Keratinocyte (primary cell): Measurements from ENCODE around the gene RARS2. TPM values are rescaled to one million over a fixed set of nuclear protein-coding genes. Genes with fewer than 3 reads are reported as not detected.
"Not testable (repeated sequence)": the region's sequence is repeated elsewhere in the genome, so short reads cannot be mapped to it uniquely, and the experiment has no call there.

Experiments used
- DNase-seq: peaks from one replicate; pipeline ENCODE4 v3.0.0-alpha.2; 2011; ENCODE audit warnings: low read depth, missing footprints, low spot score
- FAIRE-seq: peaks from 2 replicates; lab custom pipeline; 2011; peaks lifted over from hg19 to GRCh38; lab: Jason Lieb, UNC
- H2AFZ ChIP-seq: 2 replicates; pipeline ENCODE4 v1.6.0; 2012; ENCODE audit warnings: low read length, control low read depth, inconsistent platforms; ENCODE audit not compliant: control insufficient read depth
- H3K27ac ChIP-seq: 2 replicates; pipeline ENCODE4 v1.5.1; 2011; ENCODE audit warnings: low read length; ENCODE audit not compliant: control insufficient read depth, insufficient read depth
- H3K27me3 ChIP-seq: 3 replicates; pipeline ENCODE4 v1.6.0; 2011; ENCODE audit warnings: low read length; ENCODE audit not compliant: control insufficient read depth, insufficient read depth; ENCODE audit errors: extremely low read depth
- H3K36me3 ChIP-seq, 2 experiments: 2 replicates in 1 of 2; 3 replicates in 1 of 2; pipeline ENCODE4 v1.5.1; 2011; ENCODE audit warnings: low read length in 2 of 2, mild to moderate bottlenecking in 1 of 2; ENCODE audit not compliant: control insufficient read depth in 2 of 2, insufficient read depth in 2 of 2; ENCODE audit errors: extremely low read depth in 1 of 2
- H3K4me1 ChIP-seq: 3 replicates; pipeline ENCODE4 v1.5.1; 2011; ENCODE audit warnings: low read length; ENCODE audit not compliant: control insufficient read depth, insufficient read depth; ENCODE audit errors: extremely low read depth
- H3K4me2 ChIP-seq: 3 replicates; pipeline ENCODE4 v1.6.0; 2011; ENCODE audit warnings: low read depth, low read length; ENCODE audit not compliant: control insufficient read depth, insufficient read depth; ENCODE audit errors: extremely low read depth
- H3K4me3 ChIP-seq, 3 experiments: fragments of 200-600 bp in 1 of 3; sonication (generic) in 1 of 3; 2 replicates in 2 of 3; 3 replicates in 1 of 3; pipeline ENCODE4 v1.5.1; 2011 to 2016; ENCODE audit warnings: low read length in 3 of 3, mild to moderate bottlenecking in 3 of 3, control low read depth in 2 of 3, inconsistent platforms in 1 of 3, low read depth in 1 of 3, mixed read lengths in 1 of 3, mixed run types in 1 of 3, moderate library complexity in 1 of 3; ENCODE audit not compliant: control insufficient read depth in 2 of 3, insufficient read depth in 2 of 3; ENCODE audit errors: extremely low read depth in 1 of 3
- H3K79me2 ChIP-seq: 2 replicates; pipeline ENCODE4 v1.6.0; 2012; ENCODE audit warnings: low read length; ENCODE audit not compliant: control insufficient read depth, insufficient read depth
- H3K9ac ChIP-seq: 3 replicates; pipeline ENCODE4 v1.6.0; 2011; ENCODE audit warnings: low read length; ENCODE audit not compliant: control insufficient read depth, insufficient read depth; ENCODE audit errors: extremely low read depth
- H3K9me1 ChIP-seq: 3 replicates; pipeline ENCODE4 v1.6.0; 2011; ENCODE audit warnings: low read length; ENCODE audit not compliant: control insufficient read depth, insufficient read depth; ENCODE audit errors: extremely low read depth
- H3K9me3 ChIP-seq: 2 replicates; pipeline ENCODE4 v1.5.1; 2012; ENCODE audit warnings: low read depth, low read length; ENCODE audit not compliant: control insufficient read depth
- H4K20me1 ChIP-seq: 3 replicates; pipeline ENCODE4 v1.6.0; 2011; ENCODE audit warnings: low read length; ENCODE audit not compliant: control insufficient read depth, insufficient read depth; ENCODE audit errors: extremely low read depth
- CTCF ChIP-seq, 3 experiments: IDR thresholded peaks in 1 of 3; conservative IDR thresholded peaks in 1 of 3; optimal IDR thresholded peaks in 1 of 3; 2 replicates in 2 of 3; 3 replicates in 1 of 3; pipeline versions ENCODE3 to v1.5.1; 2011; ENCODE audit warnings: low read length in 3 of 3, mild to moderate bottlenecking in 3 of 3, moderate library complexity in 2 of 3, control low read depth in 1 of 3, inconsistent platforms in 1 of 3; ENCODE audit not compliant: insufficient read depth in 2 of 3; ENCODE audit errors: extremely low read depth in 1 of 3
- EZH2 ChIP-seq: IDR thresholded peaks from one replicate; pipeline ENCODE4 v1.6.1; 2012; ENCODE audit warnings: inconsistent platforms, mild to moderate bottlenecking, low read length, moderate library complexity
- dilution Hi-C: fragments of 300-500 bp; cut with MboI; formaldehyde crosslinking; loops from one replicate; pipeline ENCODE4 v1.7.0; 2020; ENCODE audit warnings: low sequenced_read_pairs; ENCODE audit not compliant: extremely low pct_ligation_motif_present
- polyA plus RNA-seq, 5 experiments: library from polyadenylated mRNA; depleted of rRNA in 3 of 5; stranded (reverse) in 3 of 5; stranded (forward) in 1 of 5; unstranded in 1 of 5; fragments of >200 nt; gene quantifications; 1 replicate in 1 of 5; 2 replicates in 3 of 5; 3 replicates in 1 of 5; pipeline versions ENCODE4 v1.2.1 to v1.2.3, GENCODE V29; 2011 to 2012; ENCODE audit warnings: missing spikeins in 2 of 5, low read depth in 1 of 5, low replicate concordance in 1 of 5

Gene RARS2
- polyA plus RNA-seq, 1 donor (not counting 4 experiments of a cell fraction or from before 2014, with no cell fraction given) = 20.3 TPM

- Histone ChIP-seq H4K20me1 (no peaks in the 10 kb centered on the region), H3K4me1 (no peaks in the 10 kb centered on the region), H3K9me3 (no peaks in the 10 kb centered on the region), H3K4me3 (no peak overlapping the region), H3K9ac (no peak overlapping the region), H3K36me3 (peaks cover 0 to 4% of the 10 kb centered on the region in 2 experiments), H3K4me2 (no peak overlapping the region), H3K27ac (no peak overlapping the region), H3K27me3 (no peaks in the 10 kb centered on the region), H3K9me1 (no peaks in the 10 kb centered on the region), H3K79me2 (no peaks in the 10 kb centered on the region), H2AFZ (no peak overlapping the region)
- dilution Hi-C loops = no loop called here
- FAIRE-seq (no peak), DNase-seq (no peak)
- TF ChIP-seq EZH2 (no peak), CTCF (optimal IDR thresholded peaks at IDR 0.05 in 1 of 3, IDR thresholded peaks at IDR 0.05 in 1 of 3, conservative IDR thresholded peaks at IDR 0.05 in 1 of 3; ENCODE audit: extremely low read depth in 1 of 3, insufficient read depth in 2 of 3, low read length in 3 of 3) (no peak)
Measured at GRCh38 chr6:87498048-87498447, 91.7 kb downstream of the RARS2 start.

- H4K20me1 ChIP-seq = no peaks in the 10 kb centered on the region
- H3K9ac ChIP-seq = no peak overlapping the region
- peaks cover 0 to 4% of the 10 kb centered on the region in 2 experiments for H3K36me3 ChIP-seq
- H3K27ac ChIP-seq = no peak overlapping the region
- no peaks in the 10 kb centered on the region for H3K9me3 ChIP-seq
- no peaks in the 10 kb centered on the region for H3K27me3 ChIP-seq
- H3K4me1 ChIP-seq = no peaks in the 10 kb centered on the region
- dilution Hi-C loops = no loop called here
- no peaks in the 10 kb centered on the region for H3K9me1 ChIP-seq
- H2AFZ ChIP-seq = no peak overlapping the region
- DNase-seq (no peak), FAIRE-seq (no peak)
- H3K79me2 ChIP-seq = no peaks in the 10 kb centered on the region
- no peak for TF ChIP-seq EZH2
- no peak for TF ChIP-seq CTCF (optimal IDR thresholded peaks at IDR 0.05 in 1 of 3, IDR thresholded peaks at IDR 0.05 in 1 of 3, conservative IDR thresholded peaks at IDR 0.05 in 1 of 3; ENCODE audit: extremely low read depth in 1 of 3, insufficient read depth in 2 of 3, low read length in 3 of 3)
- no peak overlapping the region for H3K4me3 ChIP-seq
- H3K4me2 ChIP-seq = no peak overlapping the region
Measured at GRCh38 chr6:87494761-87495422, 94.9 kb downstream of the RARS2 start.

DNA sequence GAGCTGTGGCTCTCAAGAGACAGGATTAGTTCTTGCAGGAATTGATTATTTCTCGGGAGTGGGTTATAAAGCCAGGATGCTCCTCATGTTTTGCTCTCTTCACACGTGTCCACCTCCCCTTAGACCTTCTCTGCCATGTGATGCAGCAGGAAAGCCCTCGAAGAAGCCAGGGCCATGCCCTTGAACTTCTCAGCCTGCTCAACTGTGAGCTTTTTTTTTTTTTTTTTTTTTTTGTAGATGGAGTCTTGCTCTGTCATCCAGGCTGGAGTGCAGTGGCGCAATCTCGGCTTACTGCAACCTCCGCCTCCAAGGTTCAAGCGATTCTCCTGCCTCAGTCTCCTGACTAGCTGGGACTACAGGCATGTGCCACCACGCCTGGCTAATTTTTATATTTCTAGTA, 100.5 kb downstream of the RARS2 start:
- H3K4me2 ChIP-seq, H3K27ac ChIP-seq, dilution Hi-C loops, H3K9ac ChIP-seq, H3K9me3 ChIP-seq, H3K36me3 ChIP-seq, H3K79me2 ChIP-seq, H3K4me1 ChIP-seq, H3K4me3 ChIP-seq, DNase-seq, H2AFZ ChIP-seq, FAIRE-seq, H3K9me1 ChIP-seq, H3K27me3 ChIP-seq, H4K20me1 ChIP-seq: not testable (repeated sequence)
